GM06990 (cell line): Measurements from ENCODE around the gene AP3S1.
"Not testable (repeated sequence)": the region's sequence is repeated elsewhere in the genome, so short reads cannot be mapped to it uniquely, and the experiment has no call there.

Experiments used
- DNase-seq: peaks from one replicate; pipeline ENCODE4 v3.0.0-alpha.2; 2011; ENCODE audit not compliant: insufficient read length; ENCODE audit errors: extremely low read depth
- H3K27me3 ChIP-seq: replicated peaks from 2 replicates; pipeline ENCODE4 v1.6.0; 2011; ENCODE audit warnings: low read length; ENCODE audit not compliant: control insufficient read depth, insufficient read depth
- H3K36me3 ChIP-seq: 2 replicates; pipeline ENCODE4 v1.5.1; 2011; ENCODE audit warnings: low read length; ENCODE audit not compliant: control insufficient read depth, insufficient read depth
- H3K4me3 ChIP-seq: replicated peaks from 2 replicates; pipeline ENCODE4 v1.5.1; 2011; ENCODE audit warnings: low read depth, mild to moderate bottlenecking, control low read depth, low read length
- TF ChIP-seq, protein P1 (sequence below): IDR thresholded peaks from 2 replicates; pipeline ENCODE4 v1.5.1; 2011; ENCODE audit warnings: low read length, control low read depth, mild to moderate bottlenecking, inconsistent platforms; ENCODE audit not compliant: insufficient read depth, poor library complexity, severe bottlenecking

The AP3S1 gene

DNA sequence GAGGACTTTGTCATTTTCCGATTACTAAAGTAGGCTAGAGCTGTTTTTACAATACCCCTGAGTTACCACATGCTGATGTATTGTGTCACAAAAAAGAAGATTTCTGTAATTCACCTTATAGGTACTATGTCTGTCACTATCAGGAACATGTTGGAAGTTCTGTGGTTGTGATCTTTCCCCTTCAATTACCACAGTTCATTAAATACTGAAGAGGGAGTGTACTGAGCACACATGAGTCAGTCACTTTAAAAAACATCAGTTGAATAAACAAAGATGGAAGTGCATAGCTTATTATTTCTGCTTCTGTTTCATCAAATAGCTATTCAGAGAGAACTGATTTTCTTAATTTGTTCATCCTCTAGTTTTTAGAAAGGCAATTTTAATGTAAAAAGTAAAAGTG is 31.7 kb downstream of the AP3S1 start:
- Histone ChIP-seq H3K4me3 (no peak overlapping the region), H3K36me3 (peaks cover 6% of the 10 kb centered on the region), H3K27me3 (no peaks in the 10 kb centered on the region)
- DNase-seq: no peak
- TF ChIP-seq, protein P1, sequence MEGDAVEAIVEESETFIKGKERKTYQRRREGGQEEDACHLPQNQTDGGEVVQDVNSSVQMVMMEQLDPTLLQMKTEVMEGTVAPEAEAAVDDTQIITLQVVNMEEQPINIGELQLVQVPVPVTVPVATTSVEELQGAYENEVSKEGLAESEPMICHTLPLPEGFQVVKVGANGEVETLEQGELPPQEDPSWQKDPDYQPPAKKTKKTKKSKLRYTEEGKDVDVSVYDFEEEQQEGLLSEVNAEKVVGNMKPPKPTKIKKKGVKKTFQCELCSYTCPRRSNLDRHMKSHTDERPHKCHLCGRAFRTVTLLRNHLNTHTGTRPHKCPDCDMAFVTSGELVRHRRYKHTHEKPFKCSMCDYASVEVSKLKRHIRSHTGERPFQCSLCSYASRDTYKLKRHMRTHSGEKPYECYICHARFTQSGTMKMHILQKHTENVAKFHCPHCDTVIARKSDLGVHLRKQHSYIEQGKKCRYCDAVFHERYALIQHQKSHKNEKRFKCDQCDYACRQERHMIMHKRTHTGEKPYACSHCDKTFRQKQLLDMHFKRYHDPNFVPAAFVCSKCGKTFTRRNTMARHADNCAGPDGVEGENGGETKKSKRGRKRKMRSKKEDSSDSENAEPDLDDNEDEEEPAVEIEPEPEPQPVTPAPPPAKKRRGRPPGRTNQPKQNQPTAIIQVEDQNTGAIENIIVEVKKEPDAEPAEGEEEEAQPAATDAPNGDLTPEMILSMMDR: no peak

GRCh38 chr5:115875447-115875846 is 33.7 kb downstream of the AP3S1 start:
- Histone ChIP-seq H3K27me3 (no peaks in the 10 kb centered on the region), H3K4me3 (no peak overlapping the region), H3K36me3 (peaks cover 6% of the 10 kb centered on the region)
- no peak for DNase-seq
- TF ChIP-seq, protein P1: no peak

DNA sequence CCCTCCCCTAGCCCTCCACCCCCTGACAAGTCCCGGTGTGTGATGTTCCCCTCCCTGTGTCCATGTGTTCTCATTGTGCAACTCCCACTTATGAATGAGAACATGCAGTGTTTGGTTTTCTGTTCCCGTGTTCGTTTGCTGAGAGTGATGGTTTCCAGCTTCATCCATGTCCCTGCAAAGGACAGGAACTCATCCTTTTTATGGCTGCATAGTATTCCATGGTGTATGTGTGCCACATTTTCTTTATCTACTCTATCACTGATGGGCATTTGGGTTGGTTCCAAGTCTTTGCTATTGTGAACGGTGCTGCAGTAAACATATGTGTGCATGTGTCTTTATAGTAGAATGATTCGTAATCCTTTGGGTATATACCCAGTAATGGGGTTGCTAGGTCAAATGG is 35.6 kb downstream of the AP3S1 start:
- H3K4me3 ChIP-seq, DNase-seq, H3K27me3 ChIP-seq, H3K36me3 ChIP-seq: not testable (repeated sequence)

GRCh38 chr5:115882434-115882833 is 40.7 kb downstream of the AP3S1 start:
- H3K4me3 ChIP-seq, H3K36me3 ChIP-seq, DNase-seq, H3K27me3 ChIP-seq: not testable (repeated sequence)

GRCh38 chr5:115884704-115885103 is 43.0 kb downstream of the AP3S1 start:
- Histone ChIP-seq H3K27me3 (no peaks in the 10 kb centered on the region), H3K4me3 (no peak overlapping the region), H3K36me3 (peaks cover 1% of the 10 kb centered on the region; the same call in 1 of the 2 replicates)
- DNase-seq: no peak
- TF ChIP-seq, protein P1: no peak

GRCh38 chr5:115885208-115885607 is 43.5 kb downstream of the AP3S1 start:
- not testable (repeated sequence) for DNase-seq, H3K27me3 ChIP-seq, H3K36me3 ChIP-seq, H3K4me3 ChIP-seq

- TF ChIP-seq, protein P1: no peak
- Histone ChIP-seq H3K4me3 (no peak overlapping the region), H3K27me3 (no peaks in the 10 kb centered on the region), H3K36me3 (no peaks in the 10 kb centered on the region; the same call in 1 of the 2 replicates)
- no peak for DNase-seq
Observed at GRCh38 chr5:115888027-115888426, 46.3 kb downstream of the AP3S1 start.
